Choroid plexus epithelial cell (primary cell): ENCODE results near the gene SCAPER.

ENCODE experiments used
- DNase-seq: peaks from one replicate; pipeline ENCODE4 v3.0.0-alpha.2; 2010; ENCODE audit warnings: low read depth
- H3K4me3 ChIP-seq: 2 replicates; pipeline ENCODE4 v1.5.1; 2011; ENCODE audit warnings: low read depth, mild to moderate bottlenecking, control low read depth, low read length, moderate library complexity
- CTCF ChIP-seq: conservative IDR thresholded peaks from 2 replicates; pipeline ENCODE4 v1.5.1; 2011; ENCODE audit warnings: low read depth, mild to moderate bottlenecking, control low read depth, inconsistent platforms, low read length, moderate library complexity

The SCAPER gene

GRCh38 chr15:76346669-76347481 is 558.3 kb downstream of the SCAPER start:
- DNase-seq = no peak
- H3K4me3 ChIP-seq = peak overlapping the region; percentile 2
- no peak for TF ChIP-seq CTCF

DNA sequence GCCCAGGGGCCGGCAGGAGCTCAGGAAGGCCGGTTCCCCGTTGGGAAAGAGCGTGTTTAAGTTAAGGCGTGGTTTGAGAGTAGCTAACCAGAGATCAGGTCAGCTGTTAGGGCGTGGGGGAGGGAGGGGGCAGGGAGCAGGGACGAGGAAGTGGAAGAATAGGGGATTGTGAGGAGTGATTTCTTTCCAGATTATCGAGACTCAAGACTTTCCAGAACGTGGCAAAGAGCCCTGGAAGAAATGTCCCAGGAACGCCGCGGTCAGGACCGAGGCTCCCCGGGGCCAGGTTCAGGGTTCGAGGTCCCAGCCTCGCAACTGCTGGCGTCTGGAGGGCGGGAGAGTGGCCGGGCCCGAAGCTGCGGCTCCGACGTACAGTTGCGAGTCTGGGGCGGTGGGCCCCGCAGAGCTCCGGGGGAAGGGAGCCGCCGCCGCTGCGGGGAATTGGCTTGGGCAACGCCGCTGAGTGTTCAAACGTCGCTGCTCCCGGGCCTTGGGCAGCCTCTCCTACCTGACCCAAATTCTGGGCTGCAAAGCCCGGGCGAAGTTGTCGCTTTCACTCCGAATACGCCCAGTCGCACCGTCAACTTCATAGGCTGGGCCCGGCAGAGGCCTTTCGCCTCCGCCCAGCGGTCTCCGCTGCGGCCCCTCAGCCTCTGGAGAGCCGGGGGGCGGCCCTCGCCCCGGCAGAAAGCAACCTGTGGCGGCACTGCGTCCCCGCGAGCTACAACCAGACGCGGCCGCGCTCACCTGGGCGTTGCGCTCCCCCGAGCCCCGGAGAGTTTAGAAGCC is 559.1 kb downstream of the SCAPER start:
- no peak for TF ChIP-seq CTCF
- no peak for DNase-seq
- no peak overlapping the region for H3K4me3 ChIP-seq

DNA sequence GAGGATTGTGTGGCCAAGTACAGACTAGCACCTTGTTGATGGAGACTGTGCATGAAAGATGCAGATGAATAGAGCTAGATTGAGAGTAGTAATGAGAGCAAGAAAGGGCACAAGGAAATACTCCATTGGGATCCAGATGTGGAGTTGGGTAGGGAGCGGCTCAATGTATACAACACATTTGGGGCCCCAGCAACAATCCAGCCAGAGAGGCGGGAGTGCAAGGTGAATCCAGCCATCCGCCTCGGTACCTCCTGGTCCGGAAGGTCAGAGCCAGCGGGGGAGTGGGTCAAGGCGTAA is 559.6 kb downstream of the SCAPER start:
- no peak for TF ChIP-seq CTCF
- no peak overlapping the region for H3K4me3 ChIP-seq
- no peak for DNase-seq

- no peak for DNase-seq
- no peak for TF ChIP-seq CTCF
- no peak overlapping the region for H3K4me3 ChIP-seq
Observed at GRCh38 chr15:76344893-76345582, 560.1 kb downstream of the SCAPER start.

- H3K4me3 ChIP-seq = no peak overlapping the region
- no peak for TF ChIP-seq CTCF
- DNase-seq = no peak
Observed at GRCh38 chr15:76343313-76343996, 561.7 kb downstream of the SCAPER start.

DNA sequence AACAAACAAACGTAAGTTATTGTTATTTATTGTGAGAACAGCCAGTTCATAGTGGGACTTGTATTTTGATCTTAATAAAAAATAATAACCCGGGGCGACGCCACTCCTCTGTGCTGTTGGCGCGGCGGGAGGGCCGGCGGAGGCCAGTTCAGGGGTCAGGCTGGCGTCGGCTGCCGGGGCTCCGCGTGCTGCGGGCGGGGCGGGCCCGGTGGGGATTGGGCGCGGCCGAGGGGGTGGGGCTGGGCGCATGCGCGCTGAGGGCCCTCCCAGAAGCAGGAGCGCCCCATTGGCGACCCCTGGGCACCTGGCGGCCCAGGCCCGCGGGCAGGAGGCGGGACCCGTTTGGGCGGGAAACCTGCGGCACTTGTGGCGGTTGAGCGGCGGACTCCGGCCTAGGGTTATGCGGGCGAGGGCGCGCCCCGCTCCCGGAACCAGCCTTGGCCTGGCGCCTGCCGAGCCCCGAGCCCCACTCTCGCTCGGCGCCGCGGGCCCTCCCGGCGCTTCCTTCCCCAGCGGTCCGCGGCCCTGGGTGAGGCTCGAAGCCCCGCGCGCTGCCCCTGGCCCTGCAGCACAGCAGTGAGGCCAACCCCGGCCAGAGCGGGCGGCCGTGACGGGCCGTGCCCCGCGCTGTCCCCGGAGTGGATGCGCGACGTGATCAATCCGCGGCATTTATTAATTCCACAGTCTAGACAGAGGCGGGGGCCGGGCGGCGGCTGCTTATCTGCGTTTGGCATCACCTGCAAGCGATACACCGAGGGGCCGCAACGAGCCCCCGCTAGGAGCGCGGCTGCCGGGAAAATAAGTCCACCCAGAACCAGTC is 562.5 kb downstream of the SCAPER start:
- TF ChIP-seq CTCF = no peak
- no peak overlapping the region for H3K4me3 ChIP-seq
- DNase-seq = no peak
